Measurements from ENCODE around the gene SWSAP1. TPM values are rescaled to one million over a fixed set of nuclear protein-coding genes. Genes with fewer than 3 reads are reported as not detected.

The SWSAP1 gene
- total and polyA plus RNA-seq, 2 of the 8 experiments (the other 6 are each of a cell fraction or from before 2014, with no cell fraction given), result 3.1 to 5.2 TPM

- Histone ChIP-seq H4K8ac (ENCODE audit: extremely low read depth, insufficient read depth, low read length) (no peak overlapping the region), H4K91ac (replicated peaks; ENCODE audit: insufficient read length, low read length) (no peak overlapping the region), H3K56ac (replicated peaks; ENCODE audit: insufficient read length, low read depth, low read length) (no peak overlapping the region), H4K20me1 (replicated peaks in 1 of 2; ENCODE audit: control insufficient read depth in 1 of 2, insufficient read depth in 2 of 2, low read length in 2 of 2) (peaks cover 0 to 3% of the 10 kb centered on the region in 2 experiments), H3K4me2 (ENCODE audit: insufficient read depth in 1 of 2, low read depth in 2 of 2, low read length in 2 of 2) (no peak overlapping the region), H2BK20ac (ENCODE audit: low read length) (no peak overlapping the region), H2BK120ac (replicated peaks; ENCODE audit: low read depth, low read length) (no peak overlapping the region), H3K4me1 (replicated peaks in 1 of 4; ENCODE audit: control insufficient read depth in 3 of 4, insufficient read depth in 4 of 4, low read length in 3 of 4) (peaks cover 0 to 8% (median 7%) of the 10 kb centered on the region in 4 experiments; a peak in 6 of 7 replicates), H3K27me3 (replicated peaks in 1 of 4; ENCODE audit: control insufficient read depth in 3 of 4, extremely low read depth in 1 of 4, insufficient read depth in 3 of 4, low read length in 3 of 4) (no peaks in the 10 kb centered on the region), H3K14ac (ENCODE audit: insufficient read length) (no peak overlapping the region), H2BK5ac (ENCODE audit: low read depth, low read length) (no peak overlapping the region), H3K79me2 (ENCODE audit: control insufficient read depth in 1 of 2, insufficient read depth in 2 of 2, low read length in 2 of 2) (no peaks in the 10 kb centered on the region), H3K27ac (ENCODE audit: low read depth, low read length) (no peak overlapping the region), H2AK5ac (ENCODE audit: low read depth, low read length) (no peak overlapping the region), H2AFZ (ENCODE audit: low read length) (no peak overlapping the region), H3K79me1 (ENCODE audit: low read depth, low read length) (no peaks in the 10 kb centered on the region), H3K9me3 (ENCODE audit: insufficient read depth in 2 of 2, low read depth in 1 of 2, low read length in 1 of 2) (no peaks in the 10 kb centered on the region), H3K4ac (replicated peaks; ENCODE audit: insufficient read length, low read depth, low read length) (no peak overlapping the region), H4K5ac (ENCODE audit: insufficient read length, low read depth, low read length) (no peak overlapping the region), H3K9ac (replicated peaks in 1 of 4; ENCODE audit: extremely low read depth in 1 of 4, low read depth in 3 of 4, low read length in 3 of 4) (no peak overlapping the region), H3K36me3 (ENCODE audit: control insufficient read depth in 2 of 4, insufficient read depth in 4 of 4, low read length in 3 of 4) (peaks cover 0 to 3% (median 0%) of the 10 kb centered on the region in 4 experiments; a peak in 1 of 8 replicates), H2BK12ac (ENCODE audit: low read depth, low read length) (no peak overlapping the region), H3K23ac (ENCODE audit: insufficient read length) (no peak overlapping the region), H3K23me2 (ENCODE audit: low read depth, low read length) (peaks cover 6% of the 10 kb centered on the region), H3K18ac (ENCODE audit: extremely low read depth, low read length) (no peak overlapping the region), H3K4me3 (ENCODE audit: extremely low read depth in 1 of 4, insufficient read depth in 2 of 4, low read depth in 3 of 4, low read length in 4 of 4) (no peak overlapping the region), H2BK15ac (ENCODE audit: low read length) (no peak overlapping the region)
- no peak for FAIRE-seq
- ChIA-PET POLR2A (ENCODE audit: partially characterized antibody) (interaction anchor here (0.8 to 1.0 kb wide), 5 partner anchors 10 to 228 kb away, joined by 3 to 4 read pairs (median 3); no protein-coding TSS in a partner anchor), CTCF (ENCODE audit: partially characterized antibody) (interaction anchor here (0.6 to 7.0 kb wide), 3 partner anchors 10 to 51 kb away, joined by 3 to 49 read pairs (median 12); partner anchors contain the start of gene EPOR)
- DNase-seq (ENCODE audit: low read depth in 1 of 2, low spot score in 2 of 2), result no peak
- WGBS, 2 experiments (ENCODE audit: extremely low coverage in 1 of 2, insufficient coverage in 1 of 2, insufficient read length in 1 of 2, insufficient replicate concordance in 2 of 2, low coverage in 1 of 2, low lambda C conversion rate in 2 of 2, missing lambda C conversion rate in 1 of 2), result 91% methylated on average over 2 of the region's 2 CpGs; no CpG with 5 or more reads in 1 of the 2 experiments
- no peak for TF ChIP-seq YY1 (IDR thresholded peaks at IDR 0.05; ENCODE audit: low read depth, low read length)
- no peak for TF ChIP-seq JUN (IDR thresholded peaks at IDR 0.05; ENCODE audit: low read depth, low read length)
- no peak for TF ChIP-seq RFX5 (IDR thresholded peaks at IDR 0.05; ENCODE audit: borderline replicate concordance, low read depth, low read length)
- TF ChIP-seq, protein P1, sequence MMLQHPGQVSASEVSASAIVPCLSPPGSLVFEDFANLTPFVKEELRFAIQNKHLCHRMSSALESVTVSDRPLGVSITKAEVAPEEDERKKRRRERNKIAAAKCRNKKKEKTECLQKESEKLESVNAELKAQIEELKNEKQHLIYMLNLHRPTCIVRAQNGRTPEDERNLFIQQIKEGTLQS (IDR thresholded peaks at IDR 0.05; ENCODE audit: insufficient read depth, low read depth, low read length), result no peak
- TF ChIP-seq MAX (IDR thresholded peaks at IDR 0.05), result no peak
- no peak for TF ChIP-seq TAF1 (IDR thresholded peaks at IDR 0.05; ENCODE audit: low read depth, low read length)
- no peak for TF ChIP-seq BCL11A (IDR thresholded peaks at IDR 0.05; ENCODE audit: low read depth in 2 of 2, low read length in 2 of 2)
- TF ChIP-seq RXRA (IDR thresholded peaks at IDR 0.05; ENCODE audit: insufficient read depth, low read depth, low read length), result no peak
- no peak for TF ChIP-seq CHD1 (IDR thresholded peaks at IDR 0.05; ENCODE audit: low read depth, low read length)
- TF ChIP-seq CBX8 (IDR thresholded peaks at IDR 0.05; ENCODE audit: borderline replicate concordance, low read depth, low read length), result no peak
- no peak for TF ChIP-seq POLR2AphosphoS5 (IDR thresholded peaks at IDR 0.05; ENCODE audit: low read depth, low read length)
- TF ChIP-seq POU5F1 (IDR thresholded peaks at IDR 0.05; ENCODE audit: low read depth, low read length), result no peak
- TF ChIP-seq TBP (IDR thresholded peaks at IDR 0.05; ENCODE audit: low read depth, low read length), result no peak
Measured at GRCh38 chr19:11370744-11371143, 3.7 kb upstream of the SWSAP1 start.
